Right renal cortex interstitium (tissue), 3 donors: ENCODE measurements around the gene BCAR3. TPM values are rescaled to one million over a fixed set of nuclear protein-coding genes. Genes with fewer than 3 reads are reported as not detected.

Source experiments
- DNase-seq, 3 donors: peaks; one replicate each; pipeline ENCODE4 v3.0.0-alpha.2; 2013; ENCODE audit warnings: low read depth in 3 of 3, low spot score in 2 of 3
- polyA plus RNA-seq, 3 donors: library from polyadenylated mRNA; unstranded; fragments of 120-200 nt; gene quantifications; one replicate each; pipeline ENCODE4 v1.2.1, GENCODE V29; 2013; ENCODE audit not compliant: insufficient read length in 3 of 3

The BCAR3 gene
- polyA plus RNA-seq, 3 donors: 24.5 to 26.6 (median 24.5) TPM

DNA sequence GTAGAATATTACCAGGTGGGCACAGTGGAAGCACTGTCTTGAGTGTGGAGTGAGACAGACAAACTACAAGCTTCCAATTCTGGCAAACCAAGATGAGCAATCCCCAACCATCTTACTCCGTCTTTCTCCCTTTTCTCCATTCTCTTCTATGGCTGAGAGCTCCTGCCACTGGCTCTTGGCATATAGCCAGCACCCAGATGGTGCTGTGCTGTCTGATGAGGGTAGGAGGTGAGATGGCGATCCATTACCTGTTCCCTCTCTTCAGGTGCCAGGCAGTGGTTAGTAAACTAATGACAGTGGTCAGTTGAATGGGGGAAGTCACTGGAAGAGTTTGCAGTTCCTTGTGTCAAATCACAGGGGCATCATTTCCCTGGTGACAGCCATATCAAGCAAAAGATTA, 125.3 kb downstream of the BCAR3 start:
- DNase-seq: no peak

GRCh38 chr1:93554883-93555872, 126.5 kb downstream of the BCAR3 start:
- no peak for DNase-seq

- peak in 2 of 3 donors; percentile 34 to 36 for DNase-seq
These were observed 127.6 kb downstream of the BCAR3 start for GRCh38 chr1:93553886-93554490.

DNA sequence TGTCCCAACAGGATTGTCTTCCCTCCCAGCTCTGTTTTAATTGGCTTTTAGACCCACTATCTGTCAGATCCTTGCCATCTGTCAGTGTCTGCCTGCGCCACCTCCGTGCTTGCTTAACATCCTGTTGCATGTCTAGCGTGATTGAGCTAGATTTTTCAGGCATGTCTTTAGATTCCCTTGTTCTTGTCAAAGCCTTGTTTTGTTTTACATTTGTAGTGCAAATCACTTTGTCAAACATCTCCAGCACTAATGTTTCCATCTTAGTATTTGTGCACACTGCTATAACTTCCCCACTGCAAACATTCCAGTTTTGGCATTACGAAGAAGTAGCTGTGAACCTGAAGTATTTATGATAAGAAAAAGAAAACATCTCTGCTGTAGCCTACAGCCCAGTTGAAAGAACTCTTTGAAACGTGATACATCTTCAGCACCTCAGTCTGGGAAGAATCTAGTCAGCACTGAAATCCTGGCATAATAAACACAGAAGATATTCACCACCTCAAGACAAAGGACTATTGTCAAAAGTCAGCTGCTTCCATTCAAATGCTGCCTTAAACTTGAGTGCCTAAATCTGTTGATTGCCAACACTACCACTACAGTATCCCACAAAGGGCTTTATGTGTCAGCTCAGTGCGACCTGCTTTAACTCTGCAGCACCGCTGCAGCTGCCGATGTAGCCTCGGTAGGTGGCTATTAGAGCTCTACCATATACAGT, 128.7 kb downstream of the BCAR3 start:
- DNase-seq: no peak

DNA sequence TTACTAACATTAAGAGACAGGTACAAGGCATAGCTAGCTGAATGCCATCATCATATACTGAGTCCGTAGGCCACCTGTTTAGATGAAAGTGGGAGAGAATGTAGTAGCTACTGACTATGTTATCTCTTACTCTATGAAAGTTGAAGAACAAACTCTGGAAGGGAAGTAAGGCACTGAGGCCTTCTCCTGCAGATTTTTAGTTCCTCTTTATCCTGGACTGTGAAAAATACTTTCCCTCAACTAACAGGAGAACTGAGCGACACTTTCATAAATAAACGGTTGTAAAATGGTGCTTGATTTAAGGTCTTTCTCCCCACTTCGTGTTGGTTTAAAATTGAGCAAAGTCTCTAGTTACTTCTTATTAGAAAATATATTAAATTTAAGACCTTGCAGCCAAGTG, 131.8 kb downstream of the BCAR3 start:
- no peak for DNase-seq

DNA sequence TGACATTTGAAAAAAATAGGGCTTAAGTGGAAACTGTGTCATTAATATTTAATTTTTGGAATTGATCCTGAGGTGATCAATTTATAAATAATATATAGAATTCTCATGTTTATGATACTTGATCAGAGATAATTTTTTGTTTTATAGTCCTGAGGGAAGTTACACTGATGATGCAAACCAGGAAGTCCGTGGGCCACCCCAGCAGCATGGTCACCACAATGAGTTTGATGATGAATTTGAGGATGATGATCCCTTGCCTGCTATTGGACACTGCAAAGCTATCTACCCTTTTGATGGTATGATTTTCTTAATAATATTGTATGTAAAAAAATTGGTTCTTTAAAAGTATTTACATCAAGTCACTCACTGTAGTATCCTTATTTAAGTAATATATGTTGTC, 132.5 kb downstream of the BCAR3 start:
- DNase-seq: no peak

DNA sequence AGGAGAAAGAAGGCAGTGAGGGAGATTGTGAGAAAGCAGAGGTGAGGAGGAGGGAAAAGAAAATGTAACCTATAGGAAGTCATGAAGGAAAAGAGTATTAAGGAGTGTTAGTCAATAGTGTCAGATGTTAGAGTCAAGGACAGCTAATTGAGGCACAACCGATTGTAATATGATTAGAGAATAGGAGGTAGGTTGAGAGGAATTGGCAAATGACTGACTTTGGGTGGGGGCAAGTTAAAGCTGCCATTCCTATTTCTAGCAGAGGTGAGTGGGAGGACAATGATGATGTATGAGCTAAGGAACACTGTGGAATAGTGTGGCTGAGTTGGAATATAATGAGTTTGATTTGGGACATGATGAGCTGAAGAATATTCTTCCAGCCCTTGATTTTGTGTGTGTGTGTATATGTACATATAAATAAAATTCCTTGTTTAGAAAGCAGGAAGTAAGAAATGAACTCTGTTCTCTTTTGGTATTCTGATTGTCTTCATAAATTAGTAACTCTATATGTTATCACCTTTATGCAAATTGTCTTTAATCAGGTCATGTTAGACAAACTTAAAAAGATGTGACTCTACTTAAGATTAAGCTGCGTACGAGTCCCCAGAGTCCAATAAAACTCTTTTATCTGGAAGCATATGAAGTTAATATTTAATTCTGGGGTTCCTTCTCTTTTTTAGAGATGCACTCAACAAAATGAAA, 135.3 kb downstream of the BCAR3 start:
- DNase-seq: no peak

- no peak for DNase-seq
These were observed 139.2 kb downstream of the BCAR3 start for GRCh38 chr1:93542398-93542797.

DNA sequence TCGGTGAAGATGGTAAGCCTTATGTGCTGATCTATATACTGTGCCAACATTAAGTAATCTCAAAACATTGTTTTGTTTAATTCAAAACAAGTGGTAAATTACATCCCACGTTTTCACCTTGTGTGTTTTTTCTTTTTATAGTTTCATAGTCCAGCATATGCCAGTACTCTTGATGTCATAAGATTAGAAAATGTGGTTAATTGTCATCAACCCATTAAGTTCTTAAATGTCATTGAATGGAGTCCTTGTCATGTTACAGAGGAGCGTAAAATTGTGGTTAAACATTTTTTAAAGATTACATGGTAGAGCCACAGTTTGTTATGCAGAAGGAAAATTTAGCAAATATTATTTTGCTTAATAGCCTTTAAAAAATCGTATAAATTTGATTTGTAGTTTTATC, 140.6 kb downstream of the BCAR3 start:
- no peak for DNase-seq

DNA sequence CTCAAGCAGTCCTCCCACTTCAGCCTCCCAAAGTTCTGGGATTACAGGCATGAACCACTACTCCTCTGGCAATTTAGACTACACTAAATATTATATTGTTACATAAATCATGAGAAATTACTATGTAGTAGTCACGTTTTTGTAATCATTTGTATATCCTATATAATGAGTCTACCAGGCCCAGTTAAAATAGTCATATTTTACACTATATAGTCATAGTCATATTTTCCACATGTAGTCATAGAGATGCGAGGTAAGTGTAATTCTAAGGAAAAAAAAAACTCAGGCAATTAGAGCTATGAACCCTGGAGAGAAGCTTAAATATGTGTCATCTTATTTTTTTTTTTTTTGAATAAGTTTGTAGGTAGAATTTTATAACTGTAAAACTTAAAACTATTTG, 143.7 kb downstream of the BCAR3 start:
- no peak for DNase-seq

GRCh38 chr1:93537396-93537795, 144.2 kb downstream of the BCAR3 start:
- DNase-seq: no peak

DNA sequence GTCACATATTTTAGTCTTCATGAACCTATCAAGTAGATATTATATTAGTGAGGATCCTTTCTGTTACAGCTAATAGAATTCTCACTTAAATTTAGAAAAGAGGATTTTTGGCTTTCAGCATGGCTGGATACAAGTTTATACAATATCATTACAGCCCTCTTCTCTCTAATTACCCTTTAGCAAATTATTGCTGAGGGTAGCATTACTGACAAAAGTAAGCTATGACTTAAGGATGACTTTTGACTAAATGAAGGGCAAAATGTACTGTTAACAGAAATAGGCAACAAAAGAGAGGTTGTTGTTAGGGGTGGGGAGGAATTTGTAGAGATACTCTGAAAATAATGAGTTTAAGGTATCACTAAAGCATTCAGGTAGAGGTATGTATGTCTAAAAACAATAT, 148.0 kb downstream of the BCAR3 start:
- DNase-seq: no peak

DNA sequence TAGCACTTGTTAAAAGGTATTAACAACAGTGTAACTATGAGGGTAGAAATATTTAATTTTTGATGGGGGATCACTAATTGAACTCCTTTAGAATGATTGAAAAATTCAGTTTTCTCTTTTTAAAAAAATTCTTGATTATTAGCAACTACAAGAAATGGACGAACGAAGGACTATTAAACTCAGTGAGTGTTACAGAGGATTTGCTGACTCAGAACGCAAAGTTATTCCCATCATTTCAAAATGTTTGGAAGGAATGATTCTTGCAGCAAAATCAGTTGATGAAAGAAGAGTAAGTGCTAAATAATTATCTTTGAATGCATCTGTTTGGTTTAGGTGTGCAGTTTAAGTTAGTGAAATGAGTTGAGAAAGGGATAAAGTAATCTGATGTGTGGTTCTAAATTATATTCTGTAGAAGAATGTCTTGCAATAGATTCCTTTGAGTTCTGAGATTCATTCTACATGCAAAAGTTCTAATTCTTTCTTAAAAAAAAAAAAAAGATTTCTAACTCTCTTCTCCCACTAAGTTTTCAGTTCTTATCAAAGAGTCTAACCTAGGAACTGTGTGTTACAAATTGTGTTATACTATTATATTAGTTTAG, 148.8 kb downstream of the BCAR3 start:
- DNase-seq: no peak

DNA sequence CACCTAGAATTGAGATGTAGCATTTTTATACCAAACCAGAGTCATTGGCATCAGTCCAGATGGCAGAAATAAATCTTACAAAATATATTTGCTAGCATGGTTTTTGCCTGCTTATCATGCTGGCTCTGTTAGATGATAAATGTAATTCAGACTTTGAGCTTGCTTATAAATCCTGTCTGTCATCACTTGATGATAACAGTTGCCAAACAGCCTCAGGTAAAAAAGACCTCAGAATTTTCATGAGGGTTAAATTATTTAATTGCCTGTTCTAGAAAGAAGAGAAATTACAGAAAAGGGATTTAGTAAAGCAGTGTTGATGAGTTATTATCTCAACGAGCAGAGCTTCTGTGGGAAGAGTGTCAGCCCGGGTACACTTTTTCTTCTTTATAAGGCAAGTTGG, 150.4 kb downstream of the BCAR3 start:
- no peak for DNase-seq

- DNase-seq: no peak
These were observed 153.2 kb downstream of the BCAR3 start for GRCh38 chr1:93528412-93528811.

DNA sequence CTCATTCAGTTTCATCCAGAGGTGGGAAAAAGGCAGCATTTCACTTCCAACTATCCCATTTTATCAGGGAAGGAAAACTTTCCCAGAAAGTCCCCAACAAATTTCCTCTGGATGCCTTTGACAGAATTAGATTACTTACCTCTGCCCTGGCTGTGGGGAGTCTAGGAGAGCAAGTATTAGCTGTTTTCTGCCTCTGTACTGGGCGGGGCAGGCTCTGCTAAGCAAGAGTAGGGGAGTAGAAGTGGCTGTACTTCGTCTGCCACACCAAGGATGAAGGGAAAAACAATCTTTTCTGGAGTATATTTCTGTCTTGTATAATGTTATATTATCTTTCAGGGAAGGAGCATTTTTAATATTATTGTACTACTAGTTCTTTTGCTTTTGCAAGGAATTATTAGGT, 155.2 kb downstream of the BCAR3 start:
- DNase-seq: no peak

- DNase-seq: no peak
These were observed 156.2 kb downstream of the BCAR3 start for GRCh38 chr1:93525431-93525830.

GRCh38 chr1:93522721-93523120, 158.9 kb downstream of the BCAR3 start:
- no peak for DNase-seq

GRCh38 chr1:93521618-93522017, 160.0 kb downstream of the BCAR3 start:
- no peak for DNase-seq

- DNase-seq: no peak
These were observed 162.3 kb downstream of the BCAR3 start for GRCh38 chr1:93519199-93519829.
